GM19099 (cell line): ENCODE results near the gene RANBP1.

ENCODE experiments used
- POLR2A ChIP-seq: IDR thresholded peaks from 3 replicates; pipeline ENCODE4 v1.6.1; 2011; ENCODE audit warnings: low read depth; ENCODE audit not compliant: insufficient read length; ENCODE audit errors: extremely low read depth

RANBP1 gene

GRCh38 chr22:20141186-20142077 is 25.5 kb downstream of the RANBP1 start:
- no peak for TF ChIP-seq POLR2A

DNA sequence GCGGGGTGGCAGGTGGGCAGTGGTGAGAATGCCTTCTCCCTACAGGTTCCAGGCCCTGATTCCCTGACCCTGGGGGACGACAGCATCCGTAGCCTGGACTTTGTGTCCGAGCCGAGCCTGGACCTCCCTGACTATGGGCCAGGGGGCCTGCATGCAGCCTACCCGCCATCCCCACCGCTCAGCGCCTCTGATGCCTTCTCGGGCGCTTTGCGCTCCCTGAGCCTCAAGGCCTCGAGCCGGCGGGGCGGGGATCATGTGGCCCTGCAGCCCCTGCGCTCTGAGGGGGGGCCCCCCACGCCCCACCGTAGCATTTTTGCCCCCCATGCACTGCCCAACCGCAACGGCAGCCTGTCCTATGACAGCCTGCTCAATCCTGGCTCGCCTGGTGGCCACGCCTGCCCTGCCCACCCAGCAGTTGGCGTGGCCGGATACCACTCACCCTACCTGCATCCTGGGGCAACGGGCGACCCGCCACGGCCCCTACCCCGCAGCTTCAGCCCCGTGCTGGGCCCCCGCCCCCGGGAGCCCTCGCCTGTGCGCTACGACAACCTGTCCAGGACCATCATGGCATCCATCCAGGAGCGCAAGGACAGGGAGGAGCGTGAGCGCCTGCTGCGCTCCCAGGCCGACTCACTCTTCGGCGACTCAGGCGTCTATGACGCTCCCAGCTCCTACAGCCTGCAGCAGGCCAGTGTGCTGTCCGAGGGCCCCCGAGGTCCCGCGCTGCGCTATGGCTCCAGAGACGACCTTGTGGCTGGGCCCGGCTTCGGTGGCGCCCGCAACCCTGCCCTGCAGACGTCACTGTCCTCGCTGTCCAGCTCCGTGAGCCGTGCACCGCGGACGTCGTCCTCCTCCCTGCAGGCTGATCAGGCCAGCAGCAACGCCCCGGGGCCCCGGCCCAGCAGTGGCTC is 27.1 kb downstream of the RANBP1 start:
- no peak for TF ChIP-seq POLR2A

- no peak for TF ChIP-seq POLR2A
Measured at GRCh38 chr22:20143883-20144665, 28.2 kb downstream of the RANBP1 start.

GRCh38 chr22:20145206-20145831 is 29.4 kb downstream of the RANBP1 start:
- no peak for TF ChIP-seq POLR2A

- no peak for TF ChIP-seq POLR2A
Measured at GRCh38 chr22:20145832-20146223, 29.9 kb downstream of the RANBP1 start.

- no peak for TF ChIP-seq POLR2A
Measured at GRCh38 chr22:20146777-20147176, 30.9 kb downstream of the RANBP1 start.

DNA sequence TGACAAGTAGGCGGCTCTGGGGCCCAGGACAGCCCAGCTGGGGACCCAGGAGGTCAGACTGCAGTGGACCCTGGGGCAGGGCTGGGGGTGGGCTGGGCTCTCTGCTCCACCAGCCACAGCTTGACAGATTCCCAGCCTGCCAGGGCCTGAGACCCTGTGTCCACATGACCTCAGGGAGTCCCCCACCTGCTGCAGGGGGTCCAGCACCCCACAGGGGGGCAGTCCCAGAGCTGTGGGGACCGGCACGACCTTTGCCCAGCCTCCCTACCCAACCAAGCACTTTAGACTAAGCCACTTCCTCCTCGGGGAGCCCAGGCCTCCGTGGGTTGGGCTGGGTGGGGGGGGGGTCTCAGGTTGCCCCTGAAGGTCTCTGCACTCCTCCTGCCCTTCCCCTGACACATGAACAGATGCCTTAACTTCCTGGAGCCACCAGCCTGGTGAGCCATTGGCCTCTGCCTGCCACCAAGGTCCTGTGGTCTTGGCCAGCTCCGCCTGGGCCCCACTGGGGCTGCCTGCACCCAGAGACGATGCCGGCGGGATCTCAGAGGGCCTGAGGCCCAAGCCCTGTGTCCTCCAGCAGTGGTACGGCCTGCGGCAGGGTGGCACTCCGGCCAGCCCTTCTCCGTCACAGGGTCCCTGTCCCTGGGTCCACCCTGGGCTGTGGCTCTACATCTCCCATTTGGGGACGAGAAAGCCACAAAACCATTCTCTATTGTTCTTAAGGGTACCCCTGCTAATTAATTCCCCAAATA is 31.5 kb downstream of the RANBP1 start:
- TF ChIP-seq POLR2A, result no peak

- no peak for TF ChIP-seq POLR2A
Measured at GRCh38 chr22:20148414-20148813, 32.5 kb downstream of the RANBP1 start.

DNA sequence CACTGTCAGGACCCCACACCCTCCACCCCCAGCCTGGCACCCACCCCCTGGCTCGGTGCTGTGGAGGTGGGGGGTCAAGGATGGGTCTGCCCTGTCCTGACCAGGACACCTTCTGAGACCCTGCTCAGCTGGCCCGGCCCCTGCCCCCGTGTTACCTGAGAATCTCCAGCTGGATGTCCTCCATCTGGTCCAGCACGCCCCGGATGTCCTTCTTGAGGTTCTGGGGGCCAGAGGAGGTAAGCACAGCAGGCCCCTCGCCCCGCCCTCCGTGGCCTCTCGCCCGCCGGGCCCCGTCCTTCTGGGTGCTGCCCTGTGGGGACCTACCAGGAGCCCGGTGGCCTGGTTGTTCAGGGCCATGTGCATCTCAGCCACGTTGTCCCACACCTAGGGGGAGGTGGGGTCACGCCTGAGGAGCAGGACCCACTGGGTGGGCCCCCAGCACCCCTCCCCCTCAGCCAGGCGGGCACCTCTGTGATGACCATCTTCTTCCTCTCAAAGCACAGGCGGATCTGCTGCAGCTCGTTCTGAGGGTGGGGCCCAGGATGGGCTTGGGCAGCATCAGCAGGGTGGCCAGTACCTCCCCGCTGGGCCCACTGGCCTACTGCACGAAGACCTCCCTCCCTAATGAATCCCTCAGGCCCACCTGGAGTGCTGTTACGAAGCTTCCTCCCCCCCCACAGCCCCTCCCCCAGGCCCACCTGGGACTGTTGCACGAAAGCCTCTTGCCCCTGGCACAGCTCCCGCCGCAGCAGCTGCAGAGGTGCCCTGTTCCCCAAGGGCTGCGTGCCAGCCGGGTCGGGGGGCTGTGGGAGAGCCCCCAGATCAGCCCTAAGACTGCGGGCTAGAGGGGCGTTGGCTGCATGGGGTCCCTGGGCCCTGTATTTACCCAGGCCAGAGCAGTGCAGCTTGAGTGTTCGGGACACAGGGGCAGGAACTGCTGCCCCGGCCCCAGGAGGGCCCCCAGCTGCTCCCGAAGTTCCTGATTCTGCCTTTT is 33.6 kb downstream of the RANBP1 start:
- TF ChIP-seq POLR2A, result no peak

DNA sequence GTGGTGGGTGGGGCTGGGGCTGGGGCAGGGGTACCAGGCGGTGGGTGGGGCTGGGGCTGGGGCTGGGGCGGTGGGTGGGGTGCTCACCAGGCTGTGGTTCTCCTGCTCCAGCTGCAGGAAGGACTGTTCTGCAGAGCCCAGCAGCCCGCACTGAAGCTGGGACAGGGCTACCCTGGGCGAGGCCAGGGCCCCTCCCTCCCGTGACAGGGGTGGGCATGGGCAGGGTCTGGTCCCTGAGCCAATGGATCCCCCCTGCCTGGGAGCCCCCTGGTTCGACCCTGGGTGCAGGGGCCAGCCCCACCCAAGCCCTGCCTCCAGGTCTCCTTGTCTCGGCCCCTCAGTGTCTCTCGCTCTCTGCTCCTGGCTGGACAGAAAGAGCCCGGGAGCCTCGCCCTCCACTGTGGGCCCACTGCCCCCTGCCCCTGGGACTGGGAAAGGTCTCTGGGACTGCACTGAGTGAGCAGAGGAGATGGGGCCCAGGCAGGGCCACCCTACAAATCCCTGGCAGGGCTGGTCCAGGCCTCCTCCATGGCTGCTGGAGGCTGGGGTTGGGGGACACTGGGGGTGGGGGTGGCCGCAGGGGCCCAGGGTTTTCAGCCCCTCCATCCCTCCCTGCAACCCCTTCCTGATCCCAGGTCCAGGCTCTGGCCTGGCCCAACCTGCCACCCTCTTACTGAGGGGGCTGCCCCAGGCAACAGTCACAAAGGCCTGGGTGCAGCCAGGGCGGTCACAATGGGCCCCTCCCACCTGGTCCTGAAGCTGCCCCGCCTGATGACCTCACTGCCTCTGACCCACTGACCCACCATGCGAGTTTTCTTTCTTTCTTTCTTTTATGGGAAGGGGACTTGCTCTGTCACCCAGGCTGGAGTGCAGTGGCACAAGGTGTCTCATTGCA is 34.7 kb downstream of the RANBP1 start, which contains the start of gene CCDC188:
Gene CCDC188 (minus strand): TSS at position 675 of the 895 bp plus-strand sequence. CDS start 69 bp downstream, at position 606.
- TF ChIP-seq POLR2A, result no peak

- TF ChIP-seq POLR2A, result no peak
Measured at GRCh38 chr22:20151276-20151588, 35.3 kb downstream of the RANBP1 start.

GRCh38 chr22:20152464-20152890 is 36.6 kb downstream of the RANBP1 start:
- no peak for TF ChIP-seq POLR2A
